ENCODE results near the gene ZDHHC14. TPM values are rescaled to one million over a fixed set of nuclear protein-coding genes. Genes with fewer than 3 reads are reported as not detected.

Gene ZDHHC14
- 3.4 and 4.0 TPM in 2 replicates for total RNA-seq

GRCh38 chr6:157380779-157381561 lies at the start of gene ZDHHC14:
Gene ZDHHC14 (plus strand): TSS chr6:157381190.

Other genes starting within 250 kb of the ZDHHC14 start
- 4.5 and 5.2 TPM in 2 replicates for gene TMEM242, start 57.7 kb upstream of the ZDHHC14 start, total RNA-seq